Activated T-helper 1 cell treated with anti-CD3 and anti-CD28 coated beads, Interleukin-12 subunit alpha, Interleukin-12 subunit beta, Interleukin-2, Interleukin-4 antibody, amounts not matched to agents 30 ng/mL and 10 ng/mL and 1 ng/mL, durations not matched to agents 14 hours and 24 hours and 36 hours (primary cell): ENCODE results near the gene SORBS1. TPM values are rescaled to one million over a fixed set of nuclear protein-coding genes. Genes with fewer than 3 reads are reported as not detected.

Source experiments
- DNase-seq: peaks from one replicate; pipeline ENCODE4 v3.0.0; 2021; ENCODE audit warnings: low spot score
- H3K27ac Mint-ChIP-seq: one replicate; pipeline ENCODE4 v1.8.0; 2021; ENCODE audit warnings: mild to moderate bottlenecking, mixed read lengths
- H3K27me3 Mint-ChIP-seq: one replicate; pipeline ENCODE4 v1.8.0; 2022; ENCODE audit warnings: mild to moderate bottlenecking, moderate library complexity, mixed read lengths; ENCODE audit not compliant: insufficient read depth
- H3K36me3 Mint-ChIP-seq: one replicate; pipeline ENCODE4 v1.8.0; 2021; ENCODE audit warnings: low read depth, mixed read lengths
- H3K4me1 Mint-ChIP-seq: one replicate; pipeline ENCODE4 v1.8.0; 2021; ENCODE audit warnings: low read depth, mixed read lengths
- H3K4me3 Mint-ChIP-seq: one replicate; pipeline ENCODE4 v1.8.0; 2021; ENCODE audit warnings: mild to moderate bottlenecking, moderate library complexity, mixed read lengths
- H3K9me3 Mint-ChIP-seq: one replicate; pipeline ENCODE4 v1.8.0; 2021; ENCODE audit warnings: mixed read lengths
- intact Hi-C: fragments of 100-400 bp; cut with micrococcal nuclease; formaldehyde crosslinking; loops from one replicate; pipeline ENCODE4 v1.15.1; 2024
- total RNA-seq: library from RNA; stranded (reverse); gene quantifications from 2 replicates; pipeline ENCODE4 v1.2.3, GENCODE V29; 2022

Gene SORBS1
- total RNA-seq, 1 donor from 2014 or later = 0.73 TPM

DNA sequence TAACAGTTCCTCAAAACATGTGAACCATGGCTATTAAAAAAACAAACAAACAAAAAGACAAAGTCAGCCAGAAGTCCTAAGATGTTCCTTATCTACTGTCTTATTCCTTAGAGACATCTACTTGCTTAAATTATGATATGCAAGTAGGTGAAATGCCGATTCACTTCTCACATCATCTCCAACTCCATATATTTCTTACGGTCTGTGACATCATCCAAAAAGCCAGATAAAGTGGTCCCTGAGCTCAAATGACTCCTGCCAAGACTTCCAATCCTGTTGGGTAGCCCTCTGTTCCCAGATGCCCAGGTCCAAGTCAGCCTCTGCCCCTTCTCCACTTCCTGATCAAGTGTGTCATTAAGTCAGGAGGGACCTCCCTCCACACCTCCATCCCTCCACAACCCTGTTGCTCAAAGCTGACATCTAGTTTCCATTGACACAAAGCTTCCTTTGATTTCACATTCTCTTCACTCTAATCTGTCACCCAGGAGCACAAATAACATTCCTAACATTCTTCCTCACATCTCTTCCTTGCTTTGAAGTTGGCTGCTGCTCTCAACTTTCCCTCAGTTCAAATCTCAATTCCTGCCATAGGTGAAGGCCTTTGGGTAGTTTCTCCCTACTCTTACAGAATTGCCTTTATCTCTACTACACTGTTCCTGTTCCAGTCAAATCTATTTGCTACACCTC lies 214.3 kb downstream of the SORBS1 start:
- no peak for DNase-seq
- H3K4me3 Mint-ChIP-seq = no peak overlapping the region
- H3K9me3 Mint-ChIP-seq = no peaks in the 10 kb centered on the region
- no peaks in the 10 kb centered on the region for H3K4me1 Mint-ChIP-seq
- no peak overlapping the region for H3K27ac Mint-ChIP-seq
- intact Hi-C loops = no loop called here
- no peaks in the 10 kb centered on the region for H3K36me3 Mint-ChIP-seq
- peaks cover 19% of the 10 kb centered on the region for H3K27me3 Mint-ChIP-seq

DNA sequence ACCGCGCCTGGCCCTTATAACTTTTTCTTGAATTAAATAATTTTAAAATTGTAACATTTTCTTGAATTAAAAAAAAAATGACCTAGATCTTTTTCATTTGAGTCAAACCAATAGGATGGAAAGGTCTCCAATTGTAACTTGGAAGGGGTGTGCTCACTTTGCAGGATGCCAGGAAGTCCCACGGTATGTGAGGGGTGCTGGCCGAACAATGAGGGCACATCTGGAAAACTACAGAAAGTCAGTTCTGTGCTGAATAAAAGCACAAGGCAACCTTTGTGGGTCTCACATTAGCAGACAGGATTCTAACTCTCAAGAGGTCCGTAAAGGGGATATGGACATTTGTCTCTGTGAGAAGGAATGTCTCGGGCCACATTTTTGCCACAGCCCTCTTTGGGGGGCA lies 217.6 kb downstream of the SORBS1 start:
- Mint-ChIP-seq H3K9me3 (no peaks in the 10 kb centered on the region), H3K27me3 (peaks cover 20% of the 10 kb centered on the region), H3K27ac (no peak overlapping the region), H3K4me3 (no peak overlapping the region), H3K4me1 (no peaks in the 10 kb centered on the region), H3K36me3 (no peaks in the 10 kb centered on the region)
- no peak for DNase-seq
- intact Hi-C loops = no loop called here

DNA sequence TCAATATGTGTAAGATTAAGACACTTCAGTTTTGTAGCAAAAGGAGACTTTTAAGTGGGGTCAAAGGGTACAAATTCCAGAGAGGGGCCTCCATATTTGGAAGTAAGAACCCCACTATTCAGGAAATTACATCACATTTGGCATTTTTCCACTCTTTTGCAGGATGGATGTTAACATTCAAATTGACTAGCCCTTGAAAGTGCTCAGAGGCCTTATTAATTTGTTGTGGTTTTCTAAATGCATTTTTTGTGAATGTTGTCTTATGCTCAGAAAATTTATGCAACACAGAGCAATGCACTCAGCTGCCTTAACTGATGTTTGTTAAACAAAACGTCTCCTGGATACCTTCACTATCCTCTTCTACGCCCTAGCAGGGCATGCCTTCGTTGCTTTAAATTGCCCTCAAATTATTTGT lies 219.4 kb downstream of the SORBS1 start:
- Mint-ChIP-seq H3K9me3 (no peaks in the 10 kb centered on the region), H3K27ac (no peak overlapping the region), H3K27me3 (peaks cover 15% of the 10 kb centered on the region), H3K4me3 (no peak overlapping the region), H3K4me1 (no peaks in the 10 kb centered on the region), H3K36me3 (no peaks in the 10 kb centered on the region)
- intact Hi-C loops = no loop called here
- no peak for DNase-seq

DNA sequence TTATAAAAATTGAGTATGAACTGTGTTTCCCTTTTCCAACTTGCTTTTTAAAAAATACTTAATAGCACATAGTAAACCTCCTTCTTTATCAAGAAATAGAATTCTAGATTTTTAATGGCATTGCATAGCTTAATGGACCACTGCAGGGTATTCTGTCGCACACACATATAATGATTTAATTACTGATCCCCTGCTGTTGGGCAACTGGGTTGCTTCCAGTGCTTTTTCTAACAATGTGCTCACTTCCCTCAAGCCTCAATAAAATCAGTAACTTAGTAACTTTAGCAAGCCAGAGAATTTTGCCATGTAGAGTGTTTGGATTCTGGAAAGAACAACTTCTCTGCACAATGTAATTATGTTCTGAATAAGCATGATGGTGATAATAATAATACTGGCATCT lies 221.3 kb downstream of the SORBS1 start:
- no peaks in the 10 kb centered on the region for H3K9me3 Mint-ChIP-seq
- no peaks in the 10 kb centered on the region for H3K4me1 Mint-ChIP-seq
- no peaks in the 10 kb centered on the region for H3K36me3 Mint-ChIP-seq
- H3K4me3 Mint-ChIP-seq = no peak overlapping the region
- DNase-seq = no peak
- H3K27ac Mint-ChIP-seq = no peak overlapping the region
- peaks cover 9% of the 10 kb centered on the region for H3K27me3 Mint-ChIP-seq
- intact Hi-C loops = no loop called here

DNA sequence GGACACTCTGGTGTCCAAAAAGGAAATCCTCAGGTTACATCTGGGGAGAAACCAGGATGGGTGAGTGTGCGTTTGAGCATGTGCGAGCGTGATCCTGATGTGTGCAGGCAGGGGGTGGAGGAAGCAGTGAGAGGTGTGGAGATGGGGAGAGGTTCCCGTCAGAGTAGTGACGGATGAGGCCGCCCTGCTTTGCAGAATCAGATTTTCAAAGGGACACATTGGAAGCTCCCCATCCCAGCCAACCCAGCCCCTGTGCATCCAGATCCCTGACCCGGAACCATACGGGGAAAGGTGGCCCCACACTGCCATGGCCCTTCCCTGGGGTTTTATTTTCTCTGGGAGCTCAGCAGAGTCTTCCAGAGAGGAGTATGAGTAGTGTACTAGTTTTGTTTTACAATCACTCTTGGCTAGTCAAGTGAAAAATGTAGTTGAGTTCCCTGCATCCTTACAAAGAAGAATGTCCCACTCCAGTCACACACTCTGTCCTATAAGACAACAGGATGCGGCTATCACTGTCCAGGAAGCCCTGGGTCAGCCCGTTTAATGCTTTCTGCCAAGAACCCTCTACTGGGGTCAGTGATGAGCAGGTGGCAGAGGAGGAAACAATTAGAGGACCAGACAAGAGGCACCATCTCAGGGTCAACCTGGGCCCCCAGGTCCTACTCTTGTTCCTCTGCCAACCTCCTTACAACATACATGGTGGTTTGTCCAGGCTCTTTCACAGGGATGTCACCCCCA lies 223.6 kb downstream of the SORBS1 start:
- Mint-ChIP-seq H3K36me3 (no peaks in the 10 kb centered on the region), H3K4me1 (no peaks in the 10 kb centered on the region), H3K27ac (no peak overlapping the region), H3K9me3 (no peaks in the 10 kb centered on the region), H3K4me3 (no peak overlapping the region), H3K27me3 (peaks cover 11% of the 10 kb centered on the region)
- DNase-seq = no peak
- intact Hi-C loops = no loop called here

DNA sequence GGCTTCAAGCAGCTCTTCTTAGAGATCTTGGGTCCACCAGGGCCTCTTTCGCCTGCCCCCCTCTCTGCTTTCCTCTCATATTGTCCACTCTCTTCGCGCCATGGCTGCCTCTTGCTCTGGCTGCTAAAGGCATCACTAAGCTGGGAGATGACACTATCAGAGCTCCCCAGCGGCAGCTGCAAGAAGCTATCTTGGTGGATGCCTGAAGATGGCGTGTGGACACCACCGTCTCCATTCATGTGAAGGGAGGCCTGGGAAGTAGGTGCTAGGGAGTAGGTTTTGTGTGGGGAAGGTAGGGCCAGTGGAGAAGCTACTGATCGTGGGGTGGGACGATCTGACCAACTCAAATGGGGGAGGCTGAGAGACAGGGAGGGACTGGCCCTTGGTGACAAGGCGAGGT lies 224.5 kb downstream of the SORBS1 start:
- Mint-ChIP-seq H3K27ac (no peak overlapping the region), H3K9me3 (no peaks in the 10 kb centered on the region), H3K4me3 (no peak overlapping the region), H3K27me3 (peaks cover 11% of the 10 kb centered on the region), H3K36me3 (no peaks in the 10 kb centered on the region), H3K4me1 (no peaks in the 10 kb centered on the region)
- intact Hi-C loops = no loop called here
- DNase-seq = no peak

DNA sequence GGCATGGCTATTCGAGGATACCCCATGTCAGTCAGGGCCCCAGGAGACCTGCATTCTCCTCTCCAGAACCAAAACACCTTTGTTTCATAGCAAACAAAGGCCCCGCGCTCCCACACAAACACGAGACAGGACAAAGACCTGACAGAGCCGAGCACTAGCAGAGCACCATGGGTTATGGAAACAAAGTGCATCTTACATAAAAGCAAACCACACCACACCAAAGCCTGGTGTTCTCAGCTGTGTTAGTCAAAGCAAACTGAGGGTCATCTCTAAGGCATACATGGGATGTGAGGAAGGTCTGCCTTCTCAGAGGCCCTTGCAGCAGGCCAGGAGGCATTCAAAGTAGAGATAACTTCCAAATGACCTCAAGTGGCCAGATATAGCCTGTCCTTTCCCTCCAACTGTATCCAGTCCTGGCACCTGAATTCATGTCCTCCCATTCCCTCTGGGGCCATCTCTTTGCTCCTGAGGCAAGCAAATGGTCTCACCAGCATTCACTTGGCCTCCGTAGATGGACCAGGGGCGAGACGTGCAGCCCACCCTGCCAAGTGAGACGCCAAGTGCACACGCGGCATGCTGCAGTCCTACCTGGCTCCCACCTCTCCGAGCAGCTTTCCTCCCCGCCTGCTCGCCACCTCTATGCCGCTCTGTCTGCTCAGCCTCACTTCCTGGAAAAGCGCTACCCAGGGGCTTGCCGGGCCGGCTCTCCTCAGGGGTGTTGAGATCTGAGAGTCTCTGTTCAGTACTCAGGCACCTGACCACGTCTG lies 225.1 kb downstream of the SORBS1 start:
- no peaks in the 10 kb centered on the region for H3K4me1 Mint-ChIP-seq
- H3K27me3 Mint-ChIP-seq = peaks cover 9% of the 10 kb centered on the region
- H3K36me3 Mint-ChIP-seq = no peaks in the 10 kb centered on the region
- intact Hi-C loops = no loop called here
- no peak overlapping the region for H3K27ac Mint-ChIP-seq
- no peak overlapping the region for H3K4me3 Mint-ChIP-seq
- no peak for DNase-seq
- H3K9me3 Mint-ChIP-seq = no peaks in the 10 kb centered on the region

DNA sequence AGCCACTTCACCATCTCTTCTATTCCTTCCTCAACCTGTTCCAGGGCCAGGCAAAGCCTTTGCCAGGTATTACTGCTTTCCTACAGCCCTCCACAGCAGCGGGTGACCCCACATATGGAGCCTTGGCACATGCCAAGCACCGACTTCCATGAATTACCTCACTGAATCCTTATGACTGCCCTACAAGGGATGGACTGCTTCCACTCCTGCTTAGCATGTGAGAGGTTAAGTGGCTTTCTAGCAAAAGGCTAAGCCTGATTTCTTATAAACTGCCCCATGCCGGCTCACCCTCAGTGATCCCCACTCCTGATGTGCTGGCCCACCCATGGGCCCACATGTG lies 226.4 kb downstream of the SORBS1 start:
- Mint-ChIP-seq H3K4me3 (no peak overlapping the region), H3K4me1 (peaks cover under 1% of the 10 kb centered on the region), H3K36me3 (no peaks in the 10 kb centered on the region), H3K27me3 (peaks cover 9% of the 10 kb centered on the region), H3K9me3 (no peaks in the 10 kb centered on the region), H3K27ac (no peak overlapping the region)
- intact Hi-C loops = no loop called here
- DNase-seq = no peak

DNA sequence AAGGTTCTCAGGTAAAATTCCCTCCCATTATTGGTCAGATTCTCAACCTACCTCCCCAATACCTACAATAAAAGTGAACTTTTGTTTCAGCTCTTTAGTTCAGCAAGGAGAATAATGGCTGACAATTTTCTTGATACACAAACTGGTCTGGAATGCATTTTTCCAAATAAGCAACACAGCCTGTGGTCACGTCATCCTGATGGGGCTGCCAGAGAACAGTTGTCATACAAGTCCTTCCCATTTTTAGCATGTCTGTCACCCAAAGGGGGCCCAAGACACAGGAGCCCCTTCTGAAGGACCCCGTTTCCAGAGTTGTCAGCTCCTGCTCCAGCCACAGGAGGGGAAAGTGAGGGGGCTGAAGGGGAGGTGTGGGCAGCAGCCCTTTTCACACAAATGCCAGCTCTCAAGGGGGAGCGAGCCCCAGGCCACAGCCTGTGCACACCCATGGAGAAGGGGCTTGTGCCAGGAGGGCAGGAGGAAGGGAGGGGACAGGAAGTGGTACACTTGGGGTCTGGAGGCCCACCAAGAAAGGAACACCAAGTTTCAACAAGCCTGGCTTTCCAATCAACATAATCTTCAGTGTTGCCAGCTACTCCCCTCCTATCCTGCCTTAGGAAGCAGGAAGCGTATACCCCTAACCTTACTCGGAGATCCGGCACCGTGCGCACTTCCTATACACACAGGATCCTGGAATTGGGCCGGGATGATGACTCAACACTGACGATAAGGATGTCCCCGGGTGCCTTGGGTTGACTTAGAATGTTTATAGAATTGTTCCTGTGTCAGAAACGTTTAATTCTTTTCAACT lies 227.0 kb downstream of the SORBS1 start:
- H3K27me3 Mint-ChIP-seq = peaks cover 9% of the 10 kb centered on the region
- intact Hi-C loops = no loop called here
- DNase-seq = no peak
- peaks cover 5% of the 10 kb centered on the region for H3K4me1 Mint-ChIP-seq
- H3K36me3 Mint-ChIP-seq = no peaks in the 10 kb centered on the region
- H3K4me3 Mint-ChIP-seq = no peak overlapping the region
- H3K27ac Mint-ChIP-seq = no peak overlapping the region
- no peaks in the 10 kb centered on the region for H3K9me3 Mint-ChIP-seq

DNA sequence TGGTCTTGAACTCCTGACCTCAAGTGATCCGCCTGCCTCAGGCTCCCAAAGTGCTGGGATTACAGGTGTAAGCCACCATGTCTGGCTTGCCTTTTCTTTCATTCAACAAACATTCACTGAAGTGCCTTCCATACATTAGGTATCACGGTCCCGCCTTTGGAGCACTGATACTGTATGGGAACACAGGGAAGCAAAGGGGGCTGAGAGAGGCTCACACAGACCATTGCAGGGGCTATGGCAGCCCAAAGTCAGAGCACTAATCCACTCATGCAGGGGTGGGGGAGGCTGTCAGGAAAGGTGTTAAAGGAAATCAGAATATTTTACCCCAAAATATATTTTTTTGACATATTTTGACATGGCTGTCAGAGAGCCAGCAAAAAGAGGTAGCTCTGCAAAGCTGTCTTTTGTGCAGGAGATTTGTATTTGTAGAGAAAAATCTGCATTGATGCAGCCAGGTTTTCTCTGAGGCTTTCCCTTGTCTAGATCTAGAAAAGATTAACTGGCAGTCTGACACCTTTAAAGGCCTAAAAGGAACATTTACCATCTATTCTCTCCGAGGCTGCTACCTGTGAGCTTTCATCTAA lies 228.4 kb downstream of the SORBS1 start:
- no peak overlapping the region for H3K27ac Mint-ChIP-seq
- H3K36me3 Mint-ChIP-seq = no peaks in the 10 kb centered on the region
- H3K27me3 Mint-ChIP-seq = peaks cover 10% of the 10 kb centered on the region
- peaks cover 13% of the 10 kb centered on the region for H3K4me1 Mint-ChIP-seq
- intact Hi-C loops = no loop called here
- no peak overlapping the region for H3K4me3 Mint-ChIP-seq
- no peaks in the 10 kb centered on the region for H3K9me3 Mint-ChIP-seq
- no peak for DNase-seq

DNA sequence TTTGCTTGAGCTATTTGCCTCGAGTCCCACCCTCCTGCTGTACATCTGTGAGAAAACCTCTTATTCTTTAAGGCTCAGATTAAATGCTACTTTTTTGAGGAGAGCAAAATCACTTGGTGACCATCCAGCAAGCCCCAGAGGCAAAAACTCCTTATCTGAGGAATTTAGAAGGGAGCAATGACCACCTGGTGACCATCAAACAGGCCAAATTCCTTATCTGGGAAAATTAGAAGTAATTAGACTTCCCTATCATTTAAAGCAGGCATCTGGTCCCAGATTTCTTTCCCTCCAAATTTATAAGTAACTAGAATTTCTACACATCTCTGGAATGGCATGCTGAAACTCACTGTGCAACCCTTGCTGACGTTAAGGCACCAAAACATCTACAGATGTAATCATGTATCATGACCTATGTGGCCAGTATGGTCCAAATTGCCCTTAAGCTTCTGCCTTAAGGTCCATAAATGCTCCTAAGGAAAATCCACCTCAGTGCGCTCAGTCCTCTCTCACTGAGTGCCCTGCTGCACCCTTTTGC lies 229.5 kb downstream of the SORBS1 start:
- no peaks in the 10 kb centered on the region for H3K9me3 Mint-ChIP-seq
- H3K27me3 Mint-ChIP-seq = peaks cover 10% of the 10 kb centered on the region
- intact Hi-C loops = no loop called here
- no peak for DNase-seq
- H3K4me3 Mint-ChIP-seq = no peak overlapping the region
- no peak overlapping the region for H3K27ac Mint-ChIP-seq
- H3K4me1 Mint-ChIP-seq = peaks cover 13% of the 10 kb centered on the region
- H3K36me3 Mint-ChIP-seq = no peaks in the 10 kb centered on the region

DNA sequence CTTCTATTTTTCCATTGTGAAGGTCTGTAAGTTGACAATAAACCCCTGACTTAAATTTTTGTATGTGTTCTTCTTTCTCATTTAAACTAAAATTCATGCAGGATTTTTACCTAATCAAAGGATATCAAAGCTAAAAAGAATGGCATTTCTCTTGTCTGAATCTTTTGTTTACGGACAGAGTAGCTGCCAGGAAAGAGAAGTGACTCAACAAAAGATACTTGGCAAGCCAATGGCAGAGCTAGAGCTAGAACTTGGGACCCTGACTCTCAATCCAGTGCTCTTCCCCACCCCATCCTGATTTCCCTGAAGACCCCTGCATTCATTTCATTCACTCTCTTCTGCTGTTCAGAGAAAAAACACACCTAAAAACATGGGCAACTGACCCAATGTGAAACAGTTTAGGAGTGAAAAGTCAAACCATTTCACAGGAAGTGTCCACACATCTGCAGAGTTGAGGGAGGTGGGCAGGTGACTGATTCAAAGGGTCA lies 230.2 kb downstream of the SORBS1 start:
- DNase-seq = no peak
- Mint-ChIP-seq H3K9me3 (no peaks in the 10 kb centered on the region), H3K4me1 (peaks cover 13% of the 10 kb centered on the region), H3K36me3 (no peaks in the 10 kb centered on the region), H3K27me3 (peaks cover 9% of the 10 kb centered on the region), H3K27ac (no peak overlapping the region), H3K4me3 (no peak overlapping the region)
- intact Hi-C loops = no loop called here
